Vagina (tissue), 2 donors: ENCODE results near the gene IFNLR1. TPM values are rescaled to one million over a fixed set of nuclear protein-coding genes. Genes with fewer than 3 reads are reported as not detected.

Source experiments
- DNase-seq, 2 donors: peaks; one replicate each; pipeline ENCODE4 v3.0.0-alpha.2; 2017; ENCODE audit errors: extremely low spot score in 2 of 2
- H3K27ac ChIP-seq: fragments of 200-600 bp; sonication (generic); one replicate; pipeline ENCODE4 v1.5.1; 2019
- H3K27me3 ChIP-seq: fragments of 200-600 bp; sonication (generic); one replicate; pipeline ENCODE4 v1.5.1; 2019
- H3K36me3 ChIP-seq, 2 donors: fragments of 200-600 bp; sonication (generic); one replicate each; pipeline ENCODE4 v1.5.1; 2017 to 2019
- H3K4me1 ChIP-seq: fragments of 200-600 bp; sonication (generic); one replicate; pipeline ENCODE4 v1.5.1; 2019
- H3K4me3 ChIP-seq, 2 donors: fragments of 200-600 bp; sonication (generic); 1 replicate in 1 of 2; 2 replicates in 1 of 2; pipeline ENCODE4 v1.5.1; 2016 to 2019
- H3K9me3 ChIP-seq: fragments of 200-600 bp; sonication (generic); one replicate; pipeline ENCODE4 v1.5.1; 2019
- POLR2A ChIP-seq, 2 donors: fragments of 450-650 bp; IDR thresholded peaks; one replicate each; pipeline ENCODE4 v1.6.1; 2017; ENCODE audit warnings: antibody characterized with exemption in 2 of 2, mild to moderate bottlenecking in 2 of 2, moderate library complexity in 2 of 2
- POLR2AphosphoS5 ChIP-seq, 2 donors: sonication (generic); formaldehyde crosslinking; IDR thresholded peaks; one replicate each; pipeline ENCODE4 v1.9.0; 2017; ENCODE audit warnings: antibody characterized with exemption in 2 of 2, mild to moderate bottlenecking in 2 of 2, low read depth in 1 of 2; ENCODE audit not compliant: insufficient read depth in 1 of 2
- intact Hi-C: fragments of 100-400 bp; cut with DNase I; formaldehyde crosslinking; loops from one replicate; pipeline ENCODE4 v1.15.1; 2023
- total RNA-seq: library from RNA; depleted of rRNA; stranded (reverse); fragments of >200 nt; gene quantifications from one replicate; pipeline ENCODE4 v1.2.3, GENCODE V29; 2016
- TF ChIP-seq, protein P1 (sequence below), 3 experiments: fragments of 450-650 bp in 2 of 3; fragments of 200-600 bp in 1 of 3; sonication (generic) in 1 of 3; IDR thresholded peaks; one replicate each; pipeline ENCODE4 v1.5.1; 2017 to 2019; ENCODE audit warnings: antibody characterized with exemption in 3 of 3, mild to moderate bottlenecking in 2 of 3, moderate library complexity in 2 of 3

IFNLR1 gene
- total RNA-seq, 1 donor from 2014 or later: 1.7 TPM

DNA sequence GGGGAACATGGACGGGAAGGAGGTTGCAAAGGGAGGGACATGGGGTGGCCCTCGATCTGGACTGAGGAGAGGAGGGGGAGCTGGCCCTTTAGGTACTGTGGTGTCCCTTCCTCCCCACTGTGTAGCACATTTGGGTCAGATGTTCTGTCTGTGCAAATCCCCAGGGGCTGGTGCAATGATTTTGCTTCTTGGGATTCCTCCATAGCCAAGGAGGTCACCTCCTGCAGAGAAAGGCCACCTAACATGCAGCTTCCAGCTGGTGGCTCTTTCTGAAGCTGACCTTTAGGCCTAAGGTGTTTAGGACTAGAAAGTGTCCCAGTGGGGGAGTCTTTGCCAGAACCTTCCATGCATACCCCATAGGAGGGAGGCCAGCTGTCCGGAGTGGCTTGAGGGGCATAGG is 66.1 kb downstream of the IFNLR1 start:
- no peak for TF ChIP-seq POLR2A (IDR thresholded peaks at IDR 0.05)
- TF ChIP-seq POLR2AphosphoS5 (IDR thresholded peaks at IDR 0.05; ENCODE audit: insufficient read depth in 1 of 2, low read depth in 1 of 2): no peak
- TF ChIP-seq, protein P1, sequence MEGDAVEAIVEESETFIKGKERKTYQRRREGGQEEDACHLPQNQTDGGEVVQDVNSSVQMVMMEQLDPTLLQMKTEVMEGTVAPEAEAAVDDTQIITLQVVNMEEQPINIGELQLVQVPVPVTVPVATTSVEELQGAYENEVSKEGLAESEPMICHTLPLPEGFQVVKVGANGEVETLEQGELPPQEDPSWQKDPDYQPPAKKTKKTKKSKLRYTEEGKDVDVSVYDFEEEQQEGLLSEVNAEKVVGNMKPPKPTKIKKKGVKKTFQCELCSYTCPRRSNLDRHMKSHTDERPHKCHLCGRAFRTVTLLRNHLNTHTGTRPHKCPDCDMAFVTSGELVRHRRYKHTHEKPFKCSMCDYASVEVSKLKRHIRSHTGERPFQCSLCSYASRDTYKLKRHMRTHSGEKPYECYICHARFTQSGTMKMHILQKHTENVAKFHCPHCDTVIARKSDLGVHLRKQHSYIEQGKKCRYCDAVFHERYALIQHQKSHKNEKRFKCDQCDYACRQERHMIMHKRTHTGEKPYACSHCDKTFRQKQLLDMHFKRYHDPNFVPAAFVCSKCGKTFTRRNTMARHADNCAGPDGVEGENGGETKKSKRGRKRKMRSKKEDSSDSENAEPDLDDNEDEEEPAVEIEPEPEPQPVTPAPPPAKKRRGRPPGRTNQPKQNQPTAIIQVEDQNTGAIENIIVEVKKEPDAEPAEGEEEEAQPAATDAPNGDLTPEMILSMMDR (IDR thresholded peaks at IDR 0.05): no peak
- Histone ChIP-seq H3K9me3 (no peaks in the 10 kb centered on the region), H3K4me3 (no peak overlapping the region), H3K36me3 (no peaks in the 10 kb centered on the region), H3K27ac (no peak overlapping the region), H3K4me1 (peaks cover 29% of the 10 kb centered on the region), H3K27me3 (no peaks in the 10 kb centered on the region)
- DNase-seq: no peak
- intact Hi-C loops: no loop called here

- intact Hi-C loops: no loop called here
- TF ChIP-seq POLR2A (IDR thresholded peaks at IDR 0.05) (no peak), POLR2AphosphoS5 (IDR thresholded peaks at IDR 0.05; ENCODE audit: insufficient read depth in 1 of 2, low read depth in 1 of 2) (peak in 1 of 2 donors; percentile 32)
- TF ChIP-seq, protein P1 (IDR thresholded peaks at IDR 0.05): no peak
- no peak for DNase-seq
- Histone ChIP-seq H3K36me3 (no peaks in the 10 kb centered on the region), H3K9me3 (no peaks in the 10 kb centered on the region), H3K4me3 (no peak overlapping the region), H3K27me3 (no peaks in the 10 kb centered on the region), H3K4me1 (peaks cover 29% of the 10 kb centered on the region), H3K27ac (no peak overlapping the region)
Observed at GRCh38 chr1:24119859-24120756, 67.0 kb downstream of the IFNLR1 start.

GRCh38 chr1:24119489-24119858 is 67.6 kb downstream of the IFNLR1 start:
- Histone ChIP-seq H3K27me3 (no peaks in the 10 kb centered on the region), H3K27ac (no peak overlapping the region), H3K9me3 (no peaks in the 10 kb centered on the region), H3K4me3 (no peak overlapping the region), H3K4me1 (peaks cover 29% of the 10 kb centered on the region), H3K36me3 (no peaks in the 10 kb centered on the region)
- intact Hi-C loops: no loop called here
- no peak for DNase-seq
- no peak for TF ChIP-seq POLR2A (IDR thresholded peaks at IDR 0.05)
- TF ChIP-seq POLR2AphosphoS5 (IDR thresholded peaks at IDR 0.05; ENCODE audit: insufficient read depth in 1 of 2, low read depth in 1 of 2): no peak

- TF ChIP-seq POLR2A (IDR thresholded peaks at IDR 0.05): no peak
- intact Hi-C loops: no loop called here
Observed at GRCh38 chr1:24118410-24119242, 68.5 kb downstream of the IFNLR1 start.

DNA sequence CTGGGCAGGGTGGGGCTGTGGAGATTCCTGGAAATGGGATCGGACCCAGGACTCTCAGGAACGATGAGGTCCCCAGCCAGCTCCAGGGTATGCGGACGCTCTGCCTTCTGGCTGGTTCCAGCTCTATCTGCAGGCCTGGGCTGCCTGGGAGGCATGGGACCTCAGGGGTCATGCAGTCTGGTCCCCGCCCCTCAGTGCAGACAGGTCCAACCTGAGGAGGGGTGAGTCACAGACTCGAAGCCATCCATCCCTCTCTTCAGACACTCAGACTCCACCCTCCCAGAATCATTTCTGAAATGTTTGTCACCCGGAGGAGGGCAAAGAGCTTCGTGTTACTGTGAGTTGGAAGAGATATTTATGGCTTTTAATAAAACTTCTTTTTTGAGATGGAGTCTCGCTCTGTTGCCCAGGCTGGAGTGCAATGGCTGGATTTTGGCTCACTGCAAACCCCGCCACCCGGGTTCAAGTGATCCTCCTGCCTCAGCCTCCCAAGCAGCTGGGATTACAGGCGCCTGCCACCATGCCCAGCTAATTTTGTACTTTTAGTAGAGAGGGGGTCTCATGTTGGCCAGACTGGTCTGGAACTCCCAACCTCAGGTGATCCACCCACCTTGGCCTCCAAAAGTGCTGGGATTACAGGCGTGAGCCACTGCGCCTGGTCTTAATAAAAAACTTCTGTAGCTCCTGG is 69.2 kb downstream of the IFNLR1 start:
- H3K27ac ChIP-seq: peak overlapping the region; percentile 0
- peaks cover 29% of the 10 kb centered on the region for H3K4me1 ChIP-seq
- H3K4me3 ChIP-seq: no peak overlapping the region
- no peaks in the 10 kb centered on the region for H3K9me3 ChIP-seq
- H3K27me3 ChIP-seq: no peaks in the 10 kb centered on the region
- H3K36me3 ChIP-seq: no peaks in the 10 kb centered on the region
- no peak for DNase-seq
- TF ChIP-seq POLR2AphosphoS5 (IDR thresholded peaks at IDR 0.05; ENCODE audit: insufficient read depth in 1 of 2, low read depth in 1 of 2): peak in 1 of 2 donors; percentile 53
- TF ChIP-seq, protein P1 (IDR thresholded peaks at IDR 0.05): no peak
- intact Hi-C loops: no loop called here

More at GRCh38 chr1:24118410-24119242, 68.5 kb downstream of the IFNLR1 start:
- Histone ChIP-seq H3K4me3 (no peak overlapping the region), H3K36me3 (no peaks in the 10 kb centered on the region), H3K27ac (no peak overlapping the region), H3K4me1 (peaks cover 29% of the 10 kb centered on the region), H3K27me3 (no peaks in the 10 kb centered on the region), H3K9me3 (no peaks in the 10 kb centered on the region)
- DNase-seq: no peak
